DMS153 (cell line): Measurements from ENCODE around the gene RAI1.

Experiments
- DNase-seq: peaks from one replicate; lab custom pipeline; 2025; lab: John Stamatoyannopoulos, UW

RAI1 gene

GRCh38 chr17:17714879-17715278 lies 33.6 kb downstream of the RAI1 start:
- no peak for DNase-seq

- DNase-seq, result no peak
These were observed 35.7 kb downstream of the RAI1 start for GRCh38 chr17:17716837-17717523.

GRCh38 chr17:17718251-17718650 lies 37.0 kb downstream of the RAI1 start:
- DNase-seq, result no peak

- no peak for DNase-seq
These were observed 38.1 kb downstream of the RAI1 start for GRCh38 chr17:17719199-17719940.

GRCh38 chr17:17719966-17720543 lies 38.8 kb downstream of the RAI1 start:
- peak; percentile 22 for DNase-seq

GRCh38 chr17:17721140-17721668 lies 39.9 kb downstream of the RAI1 start:
- DNase-seq, result no peak

GRCh38 chr17:17722081-17722905 lies 41.0 kb downstream of the RAI1 start:
- DNase-seq, result no peak

GRCh38 chr17:17722906-17723353 lies 41.7 kb downstream of the RAI1 start:
- no peak for DNase-seq

GRCh38 chr17:17723354-17724261 lies 42.4 kb downstream of the RAI1 start:
- no peak for DNase-seq

- DNase-seq, result no peak
These were observed 43.2 kb downstream of the RAI1 start for GRCh38 chr17:17724307-17725010.

- DNase-seq, result no peak
These were observed 43.9 kb downstream of the RAI1 start for GRCh38 chr17:17725011-17725751.

- DNase-seq, result no peak
These were observed 44.6 kb downstream of the RAI1 start for GRCh38 chr17:17725752-17726457.

GRCh38 chr17:17726458-17727060 lies 45.3 kb downstream of the RAI1 start:
- no peak for DNase-seq

GRCh38 chr17:17727111-17727659 lies 45.9 kb downstream of the RAI1 start:
- DNase-seq, result no peak

- DNase-seq, result no peak
These were observed 46.9 kb downstream of the RAI1 start for GRCh38 chr17:17728146-17728545.

GRCh38 chr17:17728550-17729251 lies 47.4 kb downstream of the RAI1 start:
- no peak for DNase-seq

GRCh38 chr17:17729620-17730249 lies 48.5 kb downstream of the RAI1 start:
- no peak for DNase-seq
